ENCODE measurements around the gene GH2.

DNA sequence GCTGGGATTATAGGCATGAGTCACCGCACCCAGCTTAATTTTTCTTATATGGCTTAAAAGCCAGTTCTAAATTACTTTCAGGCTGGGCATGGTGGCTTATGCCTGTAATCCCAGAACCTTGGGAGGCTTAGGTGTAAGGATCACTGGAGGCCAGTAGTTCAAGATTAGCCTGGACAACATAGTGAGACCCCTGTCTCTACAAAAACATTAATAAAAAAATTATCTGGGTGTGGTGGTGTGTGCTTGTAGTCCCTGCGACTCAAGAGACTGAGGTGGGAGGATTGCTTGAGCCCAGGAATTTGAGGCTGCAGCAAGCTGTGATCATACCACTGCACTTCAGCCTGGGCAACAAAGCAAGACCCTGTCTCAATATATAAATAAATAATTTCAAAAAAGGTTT, 28.5 kb downstream of the GH2 start:
- TF ChIP-seq, protein P1, sequence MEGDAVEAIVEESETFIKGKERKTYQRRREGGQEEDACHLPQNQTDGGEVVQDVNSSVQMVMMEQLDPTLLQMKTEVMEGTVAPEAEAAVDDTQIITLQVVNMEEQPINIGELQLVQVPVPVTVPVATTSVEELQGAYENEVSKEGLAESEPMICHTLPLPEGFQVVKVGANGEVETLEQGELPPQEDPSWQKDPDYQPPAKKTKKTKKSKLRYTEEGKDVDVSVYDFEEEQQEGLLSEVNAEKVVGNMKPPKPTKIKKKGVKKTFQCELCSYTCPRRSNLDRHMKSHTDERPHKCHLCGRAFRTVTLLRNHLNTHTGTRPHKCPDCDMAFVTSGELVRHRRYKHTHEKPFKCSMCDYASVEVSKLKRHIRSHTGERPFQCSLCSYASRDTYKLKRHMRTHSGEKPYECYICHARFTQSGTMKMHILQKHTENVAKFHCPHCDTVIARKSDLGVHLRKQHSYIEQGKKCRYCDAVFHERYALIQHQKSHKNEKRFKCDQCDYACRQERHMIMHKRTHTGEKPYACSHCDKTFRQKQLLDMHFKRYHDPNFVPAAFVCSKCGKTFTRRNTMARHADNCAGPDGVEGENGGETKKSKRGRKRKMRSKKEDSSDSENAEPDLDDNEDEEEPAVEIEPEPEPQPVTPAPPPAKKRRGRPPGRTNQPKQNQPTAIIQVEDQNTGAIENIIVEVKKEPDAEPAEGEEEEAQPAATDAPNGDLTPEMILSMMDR (IDR thresholded peaks at IDR 0.05 in 4 of 5, conservative IDR thresholded peaks at IDR 0.05 in 1 of 5): no peak
- TF ChIP-seq POLR2A (IDR thresholded peaks at IDR 0.05): no peak
